ENCODE measurements around the gene TRIM67. TPM values are rescaled to one million over a fixed set of nuclear protein-coding genes. Genes with fewer than 3 reads are reported as not detected.

The TRIM67 gene
- total RNA-seq, 1 donor from 2014 or later: not detected

- H3K9me3 Mint-ChIP-seq: no peaks in the 10 kb centered on the region
- no peaks in the 10 kb centered on the region for H3K9me3 ChIP-seq (ENCODE audit: low read depth)
- TF ChIP-seq CTCF (IDR thresholded peaks at IDR 0.05): no peak
- TF ChIP-seq EZH2 (IDR thresholded peaks at IDR 0.05): no peak
- TF ChIP-seq EZH2phosphoT487 (IDR thresholded peaks at IDR 0.05): no peak
- no peaks in the 10 kb centered on the region for H3K4me1 Mint-ChIP-seq
- no peaks in the 10 kb centered on the region for H3K27me3 ChIP-seq
- DNase-seq (ENCODE audit: low spot score): no peak
- H3F3A ChIP-seq (ENCODE audit: low read depth): no peaks in the 10 kb centered on the region
- no peaks in the 10 kb centered on the region for H4K20me1 ChIP-seq (ENCODE audit: low read depth)
- no peak overlapping the region for H3K27ac ChIP-seq
- H3K79me2 ChIP-seq (ENCODE audit: low read depth): no peaks in the 10 kb centered on the region
- peaks cover 12% of the 10 kb centered on the region for H3K36me3 Mint-ChIP-seq
- H3K4me3 ChIP-seq: no peak overlapping the region
- H3K4me3 Mint-ChIP-seq: no peak overlapping the region
- no peak overlapping the region for H2AFZ ChIP-seq (replicated peaks)
- no peak overlapping the region for H3K27ac Mint-ChIP-seq
- H3K4me1 ChIP-seq: no peaks in the 10 kb centered on the region
- no peaks in the 10 kb centered on the region for H3K36me3 ChIP-seq
- H3K27me3 Mint-ChIP-seq (ENCODE audit: insufficient read depth, low read depth): peaks cover 2% of the 10 kb centered on the region
- no peak overlapping the region for H3K4me2 ChIP-seq
- H3K9ac ChIP-seq: no peak overlapping the region
These were observed 72.6 kb downstream of the TRIM67 start for GRCh38 chr1:231234506-231234905.

GRCh38 chr1:231235526-231236207 is 73.8 kb downstream of the TRIM67 start:
- peaks cover 12% of the 10 kb centered on the region for H3K36me3 Mint-ChIP-seq
- TF ChIP-seq CTCF (IDR thresholded peaks at IDR 0.05): no peak
- TF ChIP-seq EZH2 (IDR thresholded peaks at IDR 0.05): no peak
- TF ChIP-seq EZH2phosphoT487 (IDR thresholded peaks at IDR 0.05): no peak
- H3K4me1 Mint-ChIP-seq: peaks cover 7% of the 10 kb centered on the region
- no peak overlapping the region for H3K4me3 Mint-ChIP-seq
- H3K27me3 ChIP-seq: no peaks in the 10 kb centered on the region
- H3K27me3 Mint-ChIP-seq (ENCODE audit: insufficient read depth, low read depth): peaks cover 2% of the 10 kb centered on the region
- H3K9me3 Mint-ChIP-seq: no peaks in the 10 kb centered on the region
- peaks cover 4% of the 10 kb centered on the region for H3K4me1 ChIP-seq
- peaks cover 10% of the 10 kb centered on the region for H3K79me2 ChIP-seq (ENCODE audit: low read depth)
- H3F3A ChIP-seq (ENCODE audit: low read depth): no peaks in the 10 kb centered on the region
- H3K27ac ChIP-seq: no peak overlapping the region
- no peak overlapping the region for H3K4me2 ChIP-seq
- no peak overlapping the region for H3K27ac Mint-ChIP-seq
- DNase-seq (ENCODE audit: low spot score): no peak
- no peak overlapping the region for H3K4me3 ChIP-seq
- H3K9me3 ChIP-seq (ENCODE audit: low read depth): no peaks in the 10 kb centered on the region
- no peak overlapping the region for H3K9ac ChIP-seq
- H2AFZ ChIP-seq (replicated peaks): no peak overlapping the region
- H4K20me1 ChIP-seq (ENCODE audit: low read depth): no peaks in the 10 kb centered on the region
- H3K36me3 ChIP-seq: no peaks in the 10 kb centered on the region

GRCh38 chr1:231236208-231236591 is 74.3 kb downstream of the TRIM67 start:
- Histone ChIP-seq H2AFZ (replicated peaks) (no peak overlapping the region), H3K4me2 (no peak overlapping the region), H4K20me1 (ENCODE audit: low read depth) (no peaks in the 10 kb centered on the region), H3K36me3 (no peaks in the 10 kb centered on the region), H3K9ac (no peak overlapping the region), H3K4me3 (no peak overlapping the region), H3F3A (ENCODE audit: low read depth) (peaks cover 1% of the 10 kb centered on the region), H3K27me3 (no peaks in the 10 kb centered on the region), H3K79me2 (ENCODE audit: low read depth) (peaks cover 11% of the 10 kb centered on the region), H3K4me1 (peaks cover 4% of the 10 kb centered on the region), H3K9me3 (ENCODE audit: low read depth) (no peaks in the 10 kb centered on the region), H3K27ac (no peak overlapping the region)
- no peak for DNase-seq (ENCODE audit: low spot score)
- H3K27me3 Mint-ChIP-seq (ENCODE audit: insufficient read depth, low read depth): no peaks in the 10 kb centered on the region
- peaks cover 7% of the 10 kb centered on the region for H3K4me1 Mint-ChIP-seq
- no peak overlapping the region for H3K4me3 Mint-ChIP-seq
- no peak overlapping the region for H3K27ac Mint-ChIP-seq
- TF ChIP-seq EZH2 (IDR thresholded peaks at IDR 0.05): no peak
- TF ChIP-seq CTCF (IDR thresholded peaks at IDR 0.05): no peak
- TF ChIP-seq EZH2phosphoT487 (IDR thresholded peaks at IDR 0.05): no peak
- no peaks in the 10 kb centered on the region for H3K9me3 Mint-ChIP-seq
- H3K36me3 Mint-ChIP-seq: peaks cover 12% of the 10 kb centered on the region
